Measurements from ENCODE around the gene GCHFR. TPM values are rescaled to one million over a fixed set of nuclear protein-coding genes. Genes with fewer than 3 reads are reported as not detected.

Gene GCHFR
- total RNA-seq, 4 donors from 2014 or later: 81.7 to 286 (median 136) TPM

- H3K9me3 ChIP-seq: no peaks in the 10 kb centered on the region
- no peak for DNase-seq
- H3K4me1 ChIP-seq: peaks cover 0 to 70% (median 30%) of the 10 kb centered on the region in 4 donors
- H3K4me3 ChIP-seq: no peak overlapping the region
- no peak overlapping the region for H3K27ac ChIP-seq
- H3K27me3 ChIP-seq: no peaks in the 10 kb centered on the region
- H3K36me3 ChIP-seq: peaks cover 0 to 12% (median 0%) of the 10 kb centered on the region in 3 donors
- TF ChIP-seq, protein P1, sequence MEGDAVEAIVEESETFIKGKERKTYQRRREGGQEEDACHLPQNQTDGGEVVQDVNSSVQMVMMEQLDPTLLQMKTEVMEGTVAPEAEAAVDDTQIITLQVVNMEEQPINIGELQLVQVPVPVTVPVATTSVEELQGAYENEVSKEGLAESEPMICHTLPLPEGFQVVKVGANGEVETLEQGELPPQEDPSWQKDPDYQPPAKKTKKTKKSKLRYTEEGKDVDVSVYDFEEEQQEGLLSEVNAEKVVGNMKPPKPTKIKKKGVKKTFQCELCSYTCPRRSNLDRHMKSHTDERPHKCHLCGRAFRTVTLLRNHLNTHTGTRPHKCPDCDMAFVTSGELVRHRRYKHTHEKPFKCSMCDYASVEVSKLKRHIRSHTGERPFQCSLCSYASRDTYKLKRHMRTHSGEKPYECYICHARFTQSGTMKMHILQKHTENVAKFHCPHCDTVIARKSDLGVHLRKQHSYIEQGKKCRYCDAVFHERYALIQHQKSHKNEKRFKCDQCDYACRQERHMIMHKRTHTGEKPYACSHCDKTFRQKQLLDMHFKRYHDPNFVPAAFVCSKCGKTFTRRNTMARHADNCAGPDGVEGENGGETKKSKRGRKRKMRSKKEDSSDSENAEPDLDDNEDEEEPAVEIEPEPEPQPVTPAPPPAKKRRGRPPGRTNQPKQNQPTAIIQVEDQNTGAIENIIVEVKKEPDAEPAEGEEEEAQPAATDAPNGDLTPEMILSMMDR (IDR thresholded peaks at IDR 0.05): no peak
- TF ChIP-seq POLR2A (IDR thresholded peaks at IDR 0.05): no peak
Observed at GRCh38 chr15:40766194-40766815, 2.4 kb downstream of the GCHFR start.

DNA sequence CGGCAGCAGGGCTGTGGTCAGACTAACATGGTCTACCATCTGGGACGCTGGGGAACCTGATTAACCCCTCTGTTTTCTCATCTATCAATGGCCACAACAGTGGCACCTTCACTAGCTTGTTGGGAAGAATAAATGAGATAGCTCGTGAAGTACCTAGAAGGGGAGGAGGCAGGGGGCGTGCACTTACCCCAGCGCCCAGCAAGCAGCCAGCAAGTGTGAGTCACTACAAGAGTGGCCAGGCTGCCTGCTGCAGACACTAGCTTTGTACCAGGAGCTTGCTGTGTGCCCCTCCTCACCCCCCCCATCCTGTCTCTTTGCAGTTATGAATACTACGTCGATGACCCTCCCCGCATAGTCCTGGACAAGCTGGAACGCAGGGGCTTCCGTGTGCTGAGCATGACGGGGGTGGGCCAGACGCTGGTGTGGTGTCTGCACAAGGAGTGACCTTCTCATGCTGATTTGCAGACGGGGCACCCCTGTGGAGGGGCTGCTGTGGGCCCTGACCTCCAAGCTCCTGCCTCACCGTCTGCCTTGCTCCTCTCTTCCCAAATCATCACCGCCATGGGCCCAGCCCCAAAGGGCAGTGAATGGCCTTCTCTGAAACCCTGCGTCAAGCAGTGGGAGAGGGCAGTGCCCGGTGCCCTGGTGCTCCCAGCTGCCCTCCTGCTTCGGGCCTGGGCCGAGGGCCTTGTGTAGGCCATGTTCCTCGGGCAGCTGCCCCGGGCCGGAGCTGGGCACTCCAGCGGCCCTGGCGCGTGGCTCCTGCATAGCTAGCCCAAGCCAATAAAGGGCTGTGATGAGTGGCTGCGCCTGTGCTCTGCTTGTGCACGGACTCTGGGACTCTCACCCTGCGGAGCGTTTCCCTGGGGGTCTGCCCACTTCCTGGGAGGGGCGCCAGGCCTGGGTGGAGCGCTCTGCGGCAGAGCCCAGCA lies 3.3 kb downstream of the GCHFR start:
- TF ChIP-seq, protein P1 (IDR thresholded peaks at IDR 0.05): no peak
- no peak for TF ChIP-seq POLR2A (IDR thresholded peaks at IDR 0.05)
- Histone ChIP-seq H3K36me3 (peaks cover 0 to 12% (median 0%) of the 10 kb centered on the region in 3 donors), H3K27me3 (no peaks in the 10 kb centered on the region), H3K4me1 (peaks cover 0 to 70% (median 30%) of the 10 kb centered on the region in 4 donors), H3K27ac (no peak overlapping the region), H3K4me3 (no peak overlapping the region), H3K9me3 (no peaks in the 10 kb centered on the region)
- DNase-seq: peak in 1 of 3 donors; percentile 37

- no peak for DNase-seq
- H3K27ac ChIP-seq: peak overlapping the region; percentile 64 to 91 (median 78)
- no peaks in the 10 kb centered on the region for H3K27me3 ChIP-seq
- peaks cover 0 to 12% (median 0%) of the 10 kb centered on the region in 3 donors for H3K36me3 ChIP-seq
- H3K9me3 ChIP-seq: no peaks in the 10 kb centered on the region
- no peak for TF ChIP-seq POLR2A (IDR thresholded peaks at IDR 0.05)
- TF ChIP-seq, protein P1 (IDR thresholded peaks at IDR 0.05): no peak
- peaks cover 0 to 69% (median 29%) of the 10 kb centered on the region in 4 donors for H3K4me1 ChIP-seq
- H3K4me3 ChIP-seq: no peak overlapping the region
Observed at GRCh38 chr15:40767838-40768500, 4.1 kb downstream of the GCHFR start.

- Histone ChIP-seq H3K4me3 (peak overlapping the region in 3 of 4 donors; percentile 20 to 23 (median 22)), H3K9me3 (no peaks in the 10 kb centered on the region), H3K36me3 (peaks cover 0 to 19% (median 0%) of the 10 kb centered on the region in 3 donors), H3K4me1 (peaks cover 0 to 62% (median 25%) of the 10 kb centered on the region in 4 donors), H3K27me3 (no peaks in the 10 kb centered on the region), H3K27ac (peak overlapping the region; percentile 64 to 91 (median 78))
- peak in 1 of 3 donors; percentile 53 for DNase-seq
- TF ChIP-seq POLR2A (IDR thresholded peaks at IDR 0.05): no peak
- TF ChIP-seq, protein P1 (IDR thresholded peaks at IDR 0.05): no peak
Observed at GRCh38 chr15:40768521-40769273, 4.8 kb downstream of the GCHFR start.

Measured in Peyer's patch (tissue), 4 donors.